GM18870 (cell line): Measurements from ENCODE around the gene CDC73.
"Not testable (repeated sequence)": the region's sequence is repeated elsewhere in the genome, so short reads cannot be mapped to it uniquely, and the experiment has no call there.

Source experiments
- ATAC-seq: cut with Tn5 transposase; IDR thresholded peaks from one replicate; pipeline ENCODE4 v1.9.1; 2021; ENCODE audit warnings: moderate library complexity; ENCODE audit not compliant: unreplicated experiment

CDC73 gene

DNA sequence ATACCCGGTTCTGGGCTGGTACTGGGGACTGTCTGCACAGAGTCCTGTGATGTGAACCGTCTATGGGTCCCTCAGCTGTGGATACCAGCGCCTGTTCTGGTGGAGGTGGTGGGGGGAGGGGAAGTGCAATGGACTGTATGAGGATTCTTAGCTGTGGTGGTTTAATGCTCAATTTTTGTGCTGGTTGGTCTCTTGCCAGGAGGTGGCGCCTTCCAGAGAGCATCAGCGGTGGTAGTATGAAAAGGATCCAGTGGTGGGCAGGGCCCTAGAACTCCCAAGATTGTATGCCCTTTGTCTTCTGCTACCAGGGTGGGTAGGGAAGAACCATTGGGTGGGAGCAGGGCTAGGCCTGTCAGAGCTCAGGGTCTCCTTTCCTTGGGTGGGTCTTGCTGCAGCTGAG lies 153.9 kb downstream of the CDC73 start:
- ATAC-seq: no peak

DNA sequence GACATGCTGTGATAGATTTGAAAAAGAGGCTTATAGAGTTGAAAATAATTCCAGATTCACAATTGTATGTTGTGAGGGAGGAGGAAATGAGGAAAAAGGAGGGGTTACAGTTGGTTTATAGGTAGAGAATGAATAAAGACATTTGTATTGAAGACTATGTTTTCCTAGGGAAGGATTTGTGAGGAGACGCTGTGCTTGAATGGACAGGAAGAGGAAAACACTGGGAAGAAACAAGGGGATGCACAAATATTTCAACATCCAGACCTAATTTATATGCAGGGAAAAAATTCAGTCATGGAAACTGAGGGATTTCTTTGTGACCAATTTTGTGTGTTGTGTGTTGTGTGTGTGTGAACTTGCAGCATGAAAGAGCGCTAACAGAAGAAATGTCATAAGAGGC lies 157.1 kb downstream of the CDC73 start:
- no peak for ATAC-seq

DNA sequence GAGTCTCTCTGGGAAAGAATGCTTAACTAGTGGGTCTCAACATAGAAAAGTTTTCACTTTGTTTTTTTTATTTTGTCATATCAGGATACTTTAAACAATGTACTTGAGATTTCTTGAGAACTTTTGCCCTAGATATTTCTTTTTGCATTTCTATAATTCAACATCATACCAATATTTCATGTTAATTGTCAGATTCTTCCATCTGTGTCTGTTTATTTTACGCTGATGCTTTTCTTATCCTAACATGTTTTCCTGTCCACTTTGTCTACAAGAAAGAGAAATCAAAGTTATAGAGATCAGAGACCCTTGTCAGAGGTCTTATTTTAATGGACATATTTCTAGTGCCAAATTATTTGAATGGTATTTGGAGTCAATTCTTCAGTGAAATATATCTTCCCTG lies 160.1 kb downstream of the CDC73 start:
- no peak for ATAC-seq

DNA sequence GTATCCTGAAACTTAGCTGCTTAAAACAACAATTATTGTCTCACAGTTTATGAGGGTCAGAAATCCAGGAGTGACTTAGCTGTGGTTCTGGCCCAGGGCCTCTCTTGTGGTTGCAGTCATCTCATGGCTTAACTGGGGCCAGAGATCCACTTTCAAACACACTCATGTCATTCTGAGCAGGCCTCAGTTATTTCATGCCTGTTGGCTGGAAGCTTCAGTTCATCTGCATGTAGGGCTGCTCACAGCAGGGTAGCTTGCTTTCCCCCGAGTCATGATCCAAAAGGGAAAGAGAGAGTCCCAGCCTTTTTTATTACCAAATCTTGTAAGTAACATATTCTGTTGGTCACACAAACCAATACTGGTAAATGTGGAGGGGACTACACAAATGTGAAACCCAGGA lies 161.2 kb downstream of the CDC73 start:
- ATAC-seq: no peak

DNA sequence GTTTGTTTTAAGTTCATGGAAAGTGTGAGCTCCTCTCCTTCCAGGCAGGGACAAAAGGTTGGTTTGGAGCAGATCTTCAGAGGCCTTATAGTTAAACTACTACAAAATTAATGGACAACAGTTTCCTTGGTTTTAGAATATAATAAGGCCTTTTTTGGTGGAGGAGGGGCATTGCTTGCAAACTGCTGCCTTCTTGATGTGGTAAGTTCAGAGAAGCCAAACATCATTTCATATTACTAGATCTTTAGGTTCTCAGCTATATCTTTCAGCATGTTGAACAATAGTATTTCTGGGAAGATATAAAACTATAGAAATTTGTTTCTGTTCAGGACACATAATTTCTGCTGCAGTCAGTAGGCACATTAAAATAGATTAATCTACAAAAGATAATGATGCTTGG lies 162.4 kb downstream of the CDC73 start:
- ATAC-seq: no peak

DNA sequence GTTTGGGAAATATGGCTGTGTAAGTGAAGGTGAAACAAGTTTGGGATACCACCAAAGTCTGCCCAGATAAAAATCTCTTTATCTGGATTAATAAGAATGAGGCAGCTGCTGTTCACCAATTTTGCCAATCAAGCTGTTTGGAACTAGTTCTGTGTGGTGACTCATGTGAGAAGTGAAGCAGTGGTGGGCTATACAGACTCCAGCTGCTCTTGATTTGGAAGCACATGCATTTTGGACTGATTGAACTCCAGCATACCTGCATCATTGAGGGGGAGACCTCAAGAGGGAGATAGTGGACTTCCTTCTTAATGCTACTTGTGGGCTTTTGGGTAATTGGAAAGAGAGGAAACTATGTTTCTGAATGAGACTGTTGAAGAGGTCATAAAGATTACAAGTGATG lies 163.8 kb downstream of the CDC73 start:
- ATAC-seq: no peak

DNA sequence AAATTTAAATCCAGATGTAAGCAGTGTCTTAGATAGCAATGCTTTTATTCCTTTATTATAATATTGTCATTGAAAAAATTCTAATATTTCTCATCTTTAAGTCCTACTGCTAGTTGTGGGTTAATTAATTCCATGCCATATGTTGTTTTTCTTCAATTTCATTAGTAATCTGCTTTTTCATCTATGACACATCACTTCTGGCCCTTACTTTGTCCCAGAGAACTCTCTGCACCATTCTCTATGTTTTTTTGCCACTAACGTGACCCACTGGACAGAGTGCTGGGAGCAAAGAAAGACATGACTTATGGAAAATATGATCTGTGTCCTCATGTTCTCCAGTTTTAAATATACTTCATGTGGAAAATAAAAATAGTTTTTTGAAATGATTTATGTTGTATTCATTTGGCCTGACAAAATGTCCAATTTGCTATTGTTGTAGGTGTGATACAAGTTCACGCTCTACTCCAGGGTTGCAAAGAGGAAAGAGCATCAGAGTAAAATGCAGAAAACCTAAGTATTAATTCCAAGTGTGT lies 166.8 kb downstream of the CDC73 start:
- ATAC-seq: not testable (repeated sequence)

DNA sequence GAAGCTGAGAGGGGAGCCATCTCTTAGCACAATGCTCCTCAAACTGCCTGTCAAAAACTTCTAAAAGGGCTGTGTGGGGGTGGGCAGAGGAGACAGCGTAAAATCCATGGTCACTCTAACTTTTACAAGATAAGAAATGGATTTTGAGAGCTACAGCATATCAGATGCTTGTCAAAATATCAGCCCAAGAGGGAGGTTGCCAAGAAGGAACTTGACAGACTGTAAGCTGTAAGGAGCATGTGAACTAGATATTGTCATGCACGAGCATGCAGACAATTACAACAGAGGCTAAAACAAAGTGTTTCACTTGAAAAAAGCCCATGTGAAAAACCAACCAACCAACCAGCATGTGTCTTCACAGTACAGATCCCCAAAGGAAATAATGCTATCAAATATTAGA lies 171.9 kb downstream of the CDC73 start:
- ATAC-seq: no peak

DNA sequence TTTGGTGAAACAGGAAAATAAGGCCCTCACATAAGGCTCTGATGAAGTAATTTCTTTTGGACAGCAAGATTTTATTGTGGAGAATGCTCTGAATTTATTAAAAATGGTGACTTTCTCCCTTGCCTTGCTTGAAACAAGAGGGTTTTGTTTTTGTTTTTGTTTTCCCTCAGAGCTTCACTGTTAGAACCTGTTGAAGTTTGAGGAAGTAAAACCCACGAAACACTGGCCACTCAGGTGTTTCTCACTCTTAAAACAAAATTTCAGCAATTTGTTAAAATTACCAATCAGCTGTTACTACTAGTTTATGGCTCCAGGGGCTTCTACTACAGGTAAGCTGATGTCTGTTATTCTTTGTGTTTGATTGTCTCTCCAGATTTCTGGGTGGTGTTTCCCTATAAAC lies 177.2 kb downstream of the CDC73 start:
- peak; percentile 38 for ATAC-seq

DNA sequence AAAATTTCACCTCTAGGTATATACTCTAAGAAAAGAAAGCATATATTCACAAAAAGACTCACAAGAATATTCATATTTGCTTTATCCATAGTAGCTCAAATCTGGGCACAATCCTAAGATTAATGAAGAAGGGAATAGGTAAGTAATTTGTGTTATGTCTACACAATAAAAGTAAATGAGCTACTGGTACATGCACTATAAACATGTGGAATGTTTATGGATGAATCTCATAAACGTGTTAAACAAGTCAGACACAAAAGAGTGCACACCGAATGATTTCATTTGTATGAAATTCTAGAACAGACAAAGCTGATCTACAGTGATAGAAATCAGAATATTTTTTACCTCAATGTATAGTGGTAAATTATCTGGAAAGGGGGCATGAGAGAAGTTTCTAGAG lies 179.9 kb downstream of the CDC73 start:
- ATAC-seq: no peak

DNA sequence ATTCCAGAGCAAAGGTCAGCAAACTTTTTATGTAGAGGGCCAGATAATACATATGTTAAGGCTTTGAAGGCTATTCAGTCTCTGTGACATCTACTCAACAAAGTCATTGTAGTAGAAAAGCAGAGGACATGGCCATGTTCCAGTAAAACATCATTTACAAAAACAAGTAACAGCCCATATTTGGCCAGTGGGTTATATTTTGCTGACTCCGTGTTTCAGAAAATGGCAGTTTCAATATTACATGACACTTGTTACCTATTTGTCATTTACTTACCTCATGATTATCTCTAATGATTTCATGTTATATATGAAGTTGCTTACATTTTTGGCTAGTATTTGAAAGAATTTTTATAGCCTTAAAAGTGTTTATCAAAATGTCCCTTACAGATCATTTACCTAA lies 182.0 kb downstream of the CDC73 start:
- no peak for ATAC-seq
